OCI-LY7 (cell line): ENCODE measurements around the gene SLC16A6. TPM values are rescaled to one million over a fixed set of nuclear protein-coding genes. Genes with fewer than 3 reads are reported as not detected.

Source experiments
- BruUV-seq: library from RNA; stranded (reverse); fragments of 400-500 nt; replicated peaks from 2 replicates; lab custom pipeline; 2021; lab: Mats Ljungman, UMichigan
- CTCF ChIA-PET: fragments of 300-600 bp; sonication (Branson Sonifier 250); formaldehyde crosslinking; loops from one replicate; lab custom pipeline; 2022; ENCODE audit warnings: antibody characterized with exemption; ENCODE audit not compliant: unreplicated experiment; lab: Charles Lee
- POLR2A ChIA-PET: fragments of 300-600 bp; sonication (Branson Sonifier 250); formaldehyde crosslinking; loops from one replicate; lab custom pipeline; 2022; ENCODE audit warnings: antibody characterized with exemption; lab: Charles Lee
- DNase-seq: peaks from one replicate; pipeline ENCODE4 v3.0.0-alpha.2; 2015; ENCODE audit warnings: low spot score
- H2AFZ ChIP-seq: fragments of 200-600 bp; sonication (generic), shearing (Covaris generic); 2 replicates; pipeline ENCODE4 v1.6.1; 2014; ENCODE audit warnings: mild to moderate bottlenecking, antibody characterized with exemption, low read length, moderate library complexity
- H3K27ac ChIP-seq: fragments of 200-600 bp; sonication (generic); 2 replicates; pipeline ENCODE4 v1.5.1; 2014; ENCODE audit warnings: mixed run types, low read depth, mild to moderate bottlenecking, moderate library complexity, low read length, inconsistent platforms; ENCODE audit not compliant: poor library complexity, severe bottlenecking
- H3K36me3 ChIP-seq: fragments of 200-600 bp; sonication (generic); 2 replicates; pipeline ENCODE4 v1.6.1; 2014; ENCODE audit warnings: mild to moderate bottlenecking, antibody characterized with exemption, low read length, moderate library complexity, mixed read lengths; ENCODE audit not compliant: insufficient read depth
- H3K4me1 ChIP-seq: fragments of 200-600 bp; sonication (generic); 2 replicates; pipeline ENCODE4 v1.5.1; 2014; ENCODE audit warnings: mild to moderate bottlenecking, low read length; ENCODE audit not compliant: insufficient read depth, poor library complexity, severe bottlenecking
- H3K4me2 ChIP-seq: fragments of 200-600 bp; sonication (generic); 2 replicates; pipeline ENCODE4 v1.6.1; 2014; ENCODE audit warnings: mild to moderate bottlenecking, low read length
- H3K4me3 ChIP-seq: fragments of 200-600 bp; sonication (generic); 2 replicates; pipeline ENCODE4 v1.5.1; 2014; ENCODE audit warnings: mild to moderate bottlenecking, low read depth, low read length; ENCODE audit not compliant: poor library complexity, severe bottlenecking
- H3K79me2 ChIP-seq: fragments of 200-600 bp; sonication (generic); 2 replicates; pipeline ENCODE4 v1.6.1; 2016; ENCODE audit warnings: low read depth, mild to moderate bottlenecking, low read length, moderate library complexity, mixed read lengths; ENCODE audit not compliant: insufficient read depth
- H3K9me2 ChIP-seq: fragments of 200-600 bp; sonication (generic); 2 replicates; pipeline ENCODE4 v1.6.1; 2016; ENCODE audit warnings: mild to moderate bottlenecking, low read length, mixed read lengths; ENCODE audit not compliant: insufficient read depth
- H3K9me3 ChIP-seq: fragments of 200-600 bp; sonication (generic); 2 replicates; pipeline ENCODE4 v1.6.1; 2014; ENCODE audit warnings: mild to moderate bottlenecking, mixed run types, low read length, mixed read lengths
- H4K20me1 ChIP-seq: fragments of 200-600 bp; sonication (generic); 2 replicates; pipeline ENCODE4 v1.6.1; 2014; ENCODE audit warnings: mild to moderate bottlenecking, antibody characterized with exemption, low read length, moderate library complexity, mixed read lengths; ENCODE audit not compliant: insufficient read depth
- CTCF ChIP-seq: fragments of 200-600 bp; sonication (generic); conservative IDR thresholded peaks from 2 replicates; pipeline ENCODE4 v1.5.1; 2014; ENCODE audit warnings: mild to moderate bottlenecking, antibody characterized with exemption, low read length, moderate library complexity, mixed read lengths
- EZH2phosphoT487 ChIP-seq: fragments of 200-600 bp; sonication (generic); IDR thresholded peaks from 2 replicates; pipeline ENCODE4 v1.6.1; 2018; ENCODE audit warnings: low read depth, borderline replicate concordance, mild to moderate bottlenecking, mixed run types, antibody characterized with exemption, low read length, moderate library complexity, mixed read lengths
- intact Hi-C: fragments of 100-400 bp; cut with micrococcal nuclease; formaldehyde crosslinking; loops from one replicate; pipeline ENCODE4 v1.10.0; 2022; ENCODE audit not compliant: unreplicated experiment
- total RNA-seq, 2 experiments: library from RNA; depleted of rRNA in 1 of 2; stranded (reverse); fragments of >200 nt in 1 of 2; shearing (Covaris generic) in 1 of 2; gene quantifications; 2 replicates each; pipeline ENCODE4 v1.2.3, GENCODE V29; 2014 to 2022

Gene SLC16A6
- total RNA-seq, 2 experiments from 2014 or later = 4.5 to 18.9 TPM

DNA sequence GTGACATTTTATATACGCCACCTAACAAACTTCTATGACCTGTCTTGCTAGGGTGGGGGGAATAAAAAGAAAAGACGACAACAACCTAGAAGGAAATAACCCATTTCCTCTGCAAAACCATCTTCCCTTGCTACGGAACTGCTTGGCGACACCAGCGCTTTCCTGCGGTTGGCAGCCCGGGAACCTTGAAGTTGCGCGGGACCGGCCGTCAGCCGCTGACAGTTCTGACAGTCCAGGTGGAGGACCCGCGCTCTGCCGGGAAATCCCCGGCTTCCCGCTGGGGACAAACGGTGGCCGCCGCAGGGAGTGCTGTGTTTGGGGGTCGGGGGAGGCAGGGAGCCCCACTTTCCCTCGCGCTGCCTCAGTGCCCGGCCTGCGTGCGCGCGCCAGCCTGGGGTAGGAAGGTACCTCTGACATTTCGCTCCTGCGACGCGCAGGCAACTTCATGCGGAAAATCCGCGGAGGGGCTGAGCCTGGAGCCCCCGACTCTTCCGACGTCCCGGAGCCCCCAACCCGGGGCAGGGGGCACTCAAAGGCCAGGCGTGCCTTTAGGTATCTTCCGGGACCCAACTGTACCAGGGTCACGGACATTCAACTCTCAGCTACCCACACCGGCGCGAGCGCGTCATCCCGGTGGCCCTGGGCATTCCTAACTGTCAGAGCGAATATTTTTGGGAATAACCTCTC is 516 bp downstream of the SLC16A6 start:
- Histone ChIP-seq H3K79me2 (peaks cover 39% of the 10 kb centered on the region; the same call in 1 of the 2 replicates), H2AFZ (peak overlapping the region; percentile 32; the same call in 1 of the 2 replicates), H3K4me1 (peaks cover 63% of the 10 kb centered on the region), H4K20me1 (no peaks in the 10 kb centered on the region), H3K9me3 (no peaks in the 10 kb centered on the region), H3K4me2 (peak overlapping the region; percentile 77), H3K27ac (peak overlapping the region; percentile 94), H3K36me3 (peaks cover 9% of the 10 kb centered on the region; the same call in 1 of the 2 replicates), H3K4me3 (peak overlapping the region; percentile 85), H3K9me2 (no peaks in the 10 kb centered on the region)
- intact Hi-C loops = loop anchor here (2.0 to 5.0 kb wide), 3 partner anchors 67 to 296 kb away; no protein-coding TSS in a partner anchor
- BruUV-seq = TSS peak; percentile 81
- peak; percentile 79 for DNase-seq
- ChIA-PET POLR2A (interaction anchor here (0.5 to 9.1 kb wide), 16 partner anchors 16 to 253 kb away, joined by 3 to 67 read pairs (median 4); partner anchors contain the start of gene WIPI1), CTCF (interaction anchor here (0.7 to 1.4 kb wide), 3 partner anchors 26 to 108 kb away, joined by 4 to 5 read pairs (median 5); no protein-coding TSS in a partner anchor)
- no peak; the same call in 1 of the 2 replicates for TF ChIP-seq CTCF
- TF ChIP-seq EZH2phosphoT487 = no peak

DNA sequence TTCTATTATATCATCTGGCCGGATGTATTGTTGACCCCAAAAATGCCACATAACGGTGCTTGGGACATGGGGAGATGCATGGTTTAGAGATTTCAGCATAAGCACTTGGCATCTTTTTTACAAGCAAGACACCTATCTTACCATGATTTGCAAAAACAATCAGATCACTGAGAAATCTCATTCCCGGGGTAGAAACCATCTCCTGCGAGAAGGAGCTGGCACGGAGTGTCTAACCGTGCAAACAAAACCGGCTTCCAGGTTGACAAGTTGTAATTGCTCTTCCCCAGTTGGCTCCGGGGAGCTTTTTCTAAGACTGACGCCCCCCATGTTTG is 1.0 kb downstream of the SLC16A6 start:
- peaks cover 39% of the 10 kb centered on the region; the same call in 1 of the 2 replicates for H3K79me2 ChIP-seq
- H4K20me1 ChIP-seq = no peaks in the 10 kb centered on the region
- peak overlapping the region; percentile 77 for H3K4me2 ChIP-seq
- intact Hi-C loops = loop anchor here (2.0 to 5.0 kb wide), 3 partner anchors 67 to 295 kb away; no protein-coding TSS in a partner anchor
- DNase-seq = no peak
- peaks cover 14% of the 10 kb centered on the region; the same call in 1 of the 2 replicates for H3K36me3 ChIP-seq
- H3K4me1 ChIP-seq = peaks cover 65% of the 10 kb centered on the region
- no TSS peak for BruUV-seq
- CTCF ChIA-PET = interaction anchor here (0.7 to 2.3 kb wide), 4 partner anchors 25 to 109 kb away, joined by 4 to 6 read pairs (median 5); no protein-coding TSS in a partner anchor
- H3K9me2 ChIP-seq = no peaks in the 10 kb centered on the region
- no peaks in the 10 kb centered on the region for H3K9me3 ChIP-seq
- no peak overlapping the region; the same call in 1 of the 2 replicates for H2AFZ ChIP-seq
- H3K27ac ChIP-seq = peak overlapping the region; percentile 94
- peak overlapping the region; percentile 85 for H3K4me3 ChIP-seq
- TF ChIP-seq EZH2phosphoT487 (no peak), CTCF (0 out of 2 replicates have a peak, but pooled peaks have one; percentile 42)
- POLR2A ChIA-PET = interaction anchor here (0.5 to 9.1 kb wide), 16 partner anchors 15 to 472 kb away, joined by 3 to 67 read pairs (median 4); partner anchors contain the start of gene WIPI1
